NCI-H187 (cell line): ENCODE results near the gene RIMBP2.

Source experiments
- DNase-seq, 2 experiments: peaks; one replicate each; lab custom pipeline; 2025; lab: John Stamatoyannopoulos, UW

Gene RIMBP2

GRCh38 chr12:130737731-130738130 is 21.6 kb upstream of the RIMBP2 start:
- no peak for DNase-seq

- no peak for DNase-seq
These were observed 13.2 kb upstream of the RIMBP2 start for GRCh38 chr12:130729344-130729743.

DNA sequence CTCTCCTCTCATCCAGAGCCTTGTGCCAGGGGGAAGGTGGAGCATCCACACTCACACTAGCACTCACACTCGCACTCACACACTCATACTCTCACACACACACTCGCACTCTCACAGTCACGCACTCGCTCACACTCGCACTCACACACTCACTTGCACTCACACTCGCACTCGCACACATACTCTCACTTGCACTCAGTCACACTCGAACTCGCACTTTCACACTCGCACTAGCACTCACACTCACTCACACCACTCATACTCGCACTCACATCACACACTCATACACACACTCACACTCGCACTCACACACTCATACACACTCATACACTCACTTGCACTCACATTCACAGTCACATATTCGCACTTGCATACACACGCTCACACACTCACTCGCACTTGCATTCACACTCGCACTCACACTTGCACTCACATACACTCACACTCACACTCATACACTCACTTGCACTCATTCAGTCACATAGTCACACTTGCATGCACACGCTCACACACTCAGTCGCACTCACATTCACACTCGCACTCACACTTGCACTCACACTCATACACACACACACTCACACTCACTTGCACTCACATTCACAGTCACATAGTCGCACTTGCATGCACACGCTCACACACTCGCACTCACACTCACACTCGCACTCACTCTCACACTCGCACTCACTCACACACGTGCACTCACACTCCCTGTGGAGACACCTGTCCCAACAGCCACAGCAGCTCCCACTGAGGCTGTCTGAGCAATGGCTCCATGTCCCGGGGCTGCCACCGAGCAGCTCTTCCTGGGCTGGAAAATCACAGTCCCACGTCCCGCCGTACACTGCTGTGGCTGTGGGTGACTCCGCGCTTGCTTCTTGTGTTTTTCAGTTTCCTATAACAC is 12.3 kb upstream of the RIMBP2 start:
- DNase-seq: no peak

DNA sequence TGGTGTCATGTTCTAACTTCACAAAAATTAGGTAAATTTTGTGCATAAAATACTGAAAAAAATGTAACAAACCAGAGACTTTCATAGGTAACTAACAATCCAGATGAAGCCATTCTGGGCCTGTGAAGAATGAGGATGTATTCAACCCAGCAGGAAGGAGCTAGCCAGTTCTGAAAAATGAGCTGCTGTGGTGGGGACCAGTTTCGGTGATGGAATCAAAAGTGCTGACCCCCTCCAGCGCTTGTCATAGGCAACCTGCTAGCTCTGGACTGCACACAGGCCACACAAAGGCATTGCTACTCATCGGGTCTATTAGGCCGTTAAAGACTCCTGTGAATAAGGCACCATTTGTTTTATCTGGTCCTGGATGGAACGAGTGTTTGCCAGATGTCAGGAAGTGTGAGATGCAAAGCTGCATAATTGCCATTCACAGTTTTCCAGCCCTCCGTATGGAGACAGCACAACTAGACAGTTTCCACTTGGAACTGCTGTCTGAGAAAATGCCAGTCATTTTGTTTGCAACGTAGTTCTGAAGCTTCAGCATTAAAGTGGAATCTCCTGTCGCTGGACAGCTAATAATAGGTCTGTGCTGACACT is 3.3 kb upstream of the RIMBP2 start:
- no peak for DNase-seq

DNA sequence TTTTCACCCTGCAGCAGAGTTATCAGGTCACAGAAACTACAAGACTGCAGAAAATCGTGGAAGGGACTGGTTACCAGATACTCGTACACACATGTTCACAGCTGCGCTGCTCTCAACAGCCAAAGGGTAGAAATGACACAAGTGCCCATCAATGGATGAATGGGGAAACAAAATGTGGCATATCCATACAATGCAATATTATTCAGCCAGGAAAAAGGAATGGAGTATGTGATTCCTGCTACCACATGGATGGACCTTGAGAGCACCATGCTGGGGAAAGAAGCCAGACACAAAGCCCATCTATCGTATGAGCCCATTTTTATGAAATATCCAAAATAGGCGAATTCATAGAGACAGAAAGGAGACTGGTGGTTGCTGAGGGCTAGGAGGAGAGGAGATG is 1.7 kb upstream of the RIMBP2 start:
- no peak for DNase-seq

DNA sequence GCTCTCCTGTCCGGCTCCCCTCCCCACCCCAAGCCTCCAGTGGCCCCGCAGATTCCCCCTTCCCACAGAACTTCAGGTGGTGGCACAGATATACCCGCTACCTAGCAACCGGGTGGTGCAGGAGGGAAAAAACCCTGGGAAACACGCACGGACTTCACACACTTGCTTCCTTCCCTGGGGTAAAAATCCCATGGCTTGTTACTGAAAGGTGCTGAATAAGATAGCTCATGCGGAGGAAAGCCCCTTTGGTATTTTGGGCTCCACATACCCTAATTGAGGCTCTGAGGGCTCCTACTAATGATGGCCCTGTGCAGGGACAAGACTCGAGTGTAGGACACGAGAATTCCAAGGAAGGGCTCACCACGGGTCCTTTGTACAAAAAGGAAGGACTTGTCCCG is 869 bp upstream of the RIMBP2 start:
- DNase-seq: no peak

DNA sequence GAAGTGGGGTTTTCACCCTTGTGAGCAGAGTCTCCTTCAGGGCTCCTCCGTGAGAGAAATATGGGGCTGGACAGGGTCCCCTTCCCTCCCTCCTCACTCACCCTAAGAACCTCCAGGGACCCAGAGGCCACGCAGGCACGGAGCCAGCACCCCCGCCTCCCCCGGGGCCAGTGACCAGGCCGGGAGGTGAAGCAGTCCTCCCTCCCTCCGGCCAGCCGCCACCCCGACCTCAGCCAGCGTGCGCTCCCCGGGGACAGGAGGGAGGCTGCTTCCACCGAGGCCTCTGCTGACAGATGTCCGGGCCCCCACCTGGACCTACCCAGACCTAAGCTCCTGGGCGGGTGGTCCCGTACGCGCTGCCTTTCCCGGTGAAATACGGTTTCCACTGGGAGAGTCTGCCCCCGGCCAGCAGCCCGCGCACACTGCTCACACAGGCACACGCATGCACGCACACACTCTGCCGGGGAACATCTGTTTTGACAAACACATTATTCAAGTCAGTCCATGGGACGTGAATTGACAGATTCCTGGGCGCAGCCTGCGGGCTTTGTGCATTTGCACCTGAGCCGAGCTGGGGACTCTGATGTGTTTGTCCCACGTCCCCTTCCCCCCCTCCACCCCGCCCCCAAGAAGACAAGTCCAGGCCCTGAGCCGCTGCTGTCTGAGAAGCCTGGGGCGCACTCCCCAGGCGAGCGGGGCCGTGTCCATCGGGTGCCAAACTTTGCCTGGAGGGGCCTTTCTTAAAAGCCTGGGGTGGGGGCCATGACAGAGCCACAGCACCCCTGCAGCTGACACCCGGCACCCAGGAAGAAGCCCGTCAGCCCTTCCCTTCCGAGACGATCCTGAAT is 725 bp downstream of the RIMBP2 start:
- DNase-seq: peak in 1 of 2 experiments; percentile 23

- DNase-seq: no peak
These were observed 1.4 kb downstream of the RIMBP2 start for GRCh38 chr12:130714591-130715149.

DNA sequence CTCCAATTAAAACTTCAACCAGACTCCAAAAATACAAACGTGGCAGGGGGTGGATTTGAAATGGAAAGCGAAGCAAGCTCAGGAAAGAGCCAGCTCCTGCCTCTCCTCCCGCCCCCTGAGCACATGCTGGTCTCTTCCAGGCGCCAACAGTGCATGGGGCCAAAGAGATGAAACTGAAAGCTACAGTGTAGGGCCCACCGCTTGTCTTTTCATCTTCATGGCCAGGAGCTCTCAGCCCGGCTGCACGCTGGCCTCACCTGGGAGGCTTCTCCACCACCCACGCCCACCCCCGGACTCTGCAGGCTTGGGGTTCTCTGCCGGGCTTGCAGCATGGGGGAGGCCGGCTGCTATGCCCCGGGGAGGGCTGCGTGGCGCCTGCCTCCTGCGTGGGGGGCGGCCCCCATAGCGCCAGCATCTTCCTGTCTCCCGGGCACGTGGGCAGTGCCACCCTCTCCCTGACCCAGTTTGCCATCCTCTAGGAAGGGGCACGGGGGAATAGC is 2.0 kb downstream of the RIMBP2 start:
- peak in 1 of 2 experiments; percentile 29 for DNase-seq

DNA sequence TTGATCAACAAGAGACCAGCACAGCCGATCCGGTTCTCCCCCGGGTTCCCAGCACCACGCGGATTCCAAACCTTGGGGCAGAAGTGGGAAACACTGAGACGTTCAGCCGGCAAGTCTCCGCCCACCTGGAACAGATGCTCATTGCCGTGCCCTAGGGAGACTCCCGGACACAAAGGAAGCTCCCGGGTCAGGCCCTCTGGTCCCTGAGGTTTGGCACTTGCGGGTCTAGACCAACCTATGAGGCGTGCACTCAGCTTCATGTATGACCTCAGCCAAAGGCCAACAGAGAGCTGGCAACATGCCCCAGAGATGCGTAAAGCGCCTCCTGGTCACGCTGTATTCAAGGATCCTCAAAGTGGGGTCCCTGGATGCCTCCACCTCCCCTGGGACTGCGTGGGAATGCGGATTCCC is 2.5 kb downstream of the RIMBP2 start:
- no peak for DNase-seq

DNA sequence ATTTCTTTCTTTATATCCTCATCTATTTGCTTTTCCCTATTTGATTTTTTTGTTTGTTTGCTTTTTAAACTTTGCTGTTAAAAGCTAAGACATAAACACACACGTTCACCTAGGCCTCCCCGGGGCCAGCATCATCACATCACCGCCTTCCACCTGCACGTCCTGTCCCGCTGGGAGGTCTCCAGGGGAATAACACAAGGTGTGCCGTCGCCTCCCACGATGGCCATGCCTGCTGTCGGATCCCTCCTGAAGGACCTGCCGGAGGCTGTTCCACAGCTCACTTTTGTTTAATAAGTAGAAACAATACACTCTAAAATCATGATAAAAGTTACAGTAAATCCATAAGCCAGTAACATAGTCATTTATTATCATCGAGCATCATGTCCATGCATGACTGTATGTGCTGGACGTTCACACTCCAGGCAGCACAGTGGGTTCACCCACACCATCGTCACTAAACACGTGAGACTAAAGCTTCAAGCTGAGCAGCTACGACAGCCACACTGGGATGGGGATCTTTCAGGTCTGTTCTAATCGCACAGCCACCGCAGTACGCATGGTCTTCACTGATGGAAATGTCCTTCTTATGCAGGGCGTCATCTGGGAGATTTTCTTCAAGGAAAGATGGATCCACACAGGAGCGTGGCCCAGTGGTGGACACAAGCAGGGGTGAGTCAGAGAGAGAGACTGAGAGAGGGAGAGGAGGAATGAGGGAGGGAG is 3.6 kb downstream of the RIMBP2 start:
- DNase-seq: no peak

- peak; percentile 41 to 66 for DNase-seq
These were observed 4.3 kb downstream of the RIMBP2 start for GRCh38 chr12:130711756-130712155.

DNA sequence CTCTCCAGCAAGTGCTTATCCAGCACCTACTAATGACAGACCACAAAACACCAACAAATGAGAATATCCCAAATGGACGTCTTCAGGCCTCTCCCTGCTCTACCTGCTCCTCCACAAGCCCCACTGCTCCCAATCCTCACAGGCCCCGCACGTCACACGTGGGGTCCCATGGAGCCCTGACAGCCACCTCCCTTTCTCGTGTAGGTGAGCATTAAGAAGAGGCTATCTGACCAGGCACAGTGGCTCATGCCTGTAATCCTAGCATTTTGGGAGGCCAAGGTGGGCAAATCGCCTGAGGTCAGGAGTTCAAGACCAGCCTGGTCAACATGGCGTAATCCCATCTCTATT is 5.4 kb downstream of the RIMBP2 start:
- DNase-seq: no peak

DNA sequence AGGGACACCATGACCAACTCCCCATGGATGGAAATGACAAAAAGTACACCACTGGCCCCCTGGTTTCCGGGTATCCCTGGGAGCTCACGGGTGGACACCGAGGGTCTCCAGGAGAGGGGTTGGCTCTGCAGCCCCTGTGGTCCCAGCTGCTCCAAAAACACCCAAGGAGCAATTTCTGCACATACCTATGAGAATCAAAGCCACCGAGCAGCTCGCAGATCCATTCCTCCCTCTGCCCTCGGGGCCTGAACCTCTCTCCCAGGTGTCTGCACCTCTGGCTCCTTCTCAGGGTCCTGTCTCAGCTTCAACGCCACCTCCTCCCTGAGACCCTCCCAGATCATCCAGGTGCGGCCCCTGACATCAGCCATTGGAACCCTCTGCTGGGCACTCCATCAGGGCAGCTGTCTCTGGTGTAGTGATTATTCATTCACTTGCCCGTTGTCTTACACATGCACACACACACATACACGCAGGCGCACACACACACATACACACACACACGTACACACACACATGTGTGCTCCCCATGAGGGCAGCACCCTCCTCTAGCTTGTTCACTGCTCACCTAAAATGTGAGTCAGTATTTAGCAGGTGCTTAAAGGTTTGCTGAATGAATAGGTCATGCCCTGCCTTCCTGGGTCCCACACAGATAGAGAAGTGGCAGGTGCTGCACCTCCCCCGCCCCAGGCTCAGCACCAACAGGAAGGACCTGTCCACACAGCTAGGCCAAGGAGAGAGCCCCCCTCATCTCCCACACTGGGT is 5.9 kb downstream of the RIMBP2 start:
- no peak for DNase-seq

DNA sequence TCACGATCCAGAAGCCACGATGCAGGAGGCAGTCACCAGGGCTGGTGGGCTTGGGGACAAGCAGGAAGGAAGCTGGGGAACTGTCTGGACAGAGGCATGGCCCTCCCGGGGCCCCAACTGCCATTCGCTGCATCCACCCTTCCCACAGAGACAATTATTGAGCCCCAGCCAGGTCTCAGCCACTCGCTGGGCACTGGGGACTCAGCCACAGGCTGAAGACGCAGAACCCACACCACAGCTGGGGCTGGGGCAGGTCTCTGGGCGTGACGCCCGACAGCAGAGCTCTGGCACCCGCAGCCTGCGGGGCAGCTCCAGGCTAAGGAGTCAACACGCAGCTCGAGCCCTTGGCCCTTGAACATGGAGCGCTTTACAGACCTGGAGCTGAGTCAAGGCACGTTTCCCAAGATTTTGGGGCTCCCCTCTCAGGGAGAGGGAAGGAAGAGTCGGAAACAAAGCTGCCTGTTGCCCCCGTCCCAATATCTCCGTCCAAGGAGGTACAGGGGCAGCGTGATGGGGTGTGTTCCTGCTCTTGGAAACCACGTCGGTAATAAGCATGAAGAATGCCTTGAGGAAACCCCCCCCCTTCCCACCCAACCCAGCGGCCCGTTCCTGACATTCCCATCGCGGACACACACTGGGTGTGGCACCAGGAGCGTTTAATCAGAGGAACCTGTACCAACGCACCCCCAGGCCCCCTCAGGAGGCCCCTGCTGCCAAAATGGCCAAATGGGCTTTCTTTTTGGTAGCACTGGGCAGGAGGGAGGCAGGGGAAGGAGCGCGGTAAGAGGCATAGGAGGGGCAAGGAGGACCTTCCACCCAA is 6.7 kb downstream of the RIMBP2 start:
- DNase-seq: no peak

DNA sequence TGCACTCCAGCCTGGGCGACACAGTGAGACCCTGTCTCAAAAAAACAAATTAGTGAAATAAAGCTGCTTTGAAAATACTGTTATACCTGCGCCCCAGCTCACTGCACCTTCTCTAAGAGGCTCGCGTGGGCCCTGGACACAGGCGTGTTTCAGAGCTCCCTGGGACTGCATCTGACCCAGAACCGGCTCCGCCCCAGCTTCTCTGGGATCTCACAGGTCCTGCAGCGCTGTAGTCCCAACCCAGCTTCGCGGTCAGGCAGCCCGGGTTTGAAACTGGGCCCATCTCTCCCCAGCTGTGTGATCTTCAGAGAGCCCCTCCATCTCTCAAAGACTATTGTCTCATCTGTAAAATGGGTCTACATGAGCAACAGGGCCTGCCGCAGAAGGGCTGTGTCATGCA is 7.5 kb downstream of the RIMBP2 start:
- no peak for DNase-seq

DNA sequence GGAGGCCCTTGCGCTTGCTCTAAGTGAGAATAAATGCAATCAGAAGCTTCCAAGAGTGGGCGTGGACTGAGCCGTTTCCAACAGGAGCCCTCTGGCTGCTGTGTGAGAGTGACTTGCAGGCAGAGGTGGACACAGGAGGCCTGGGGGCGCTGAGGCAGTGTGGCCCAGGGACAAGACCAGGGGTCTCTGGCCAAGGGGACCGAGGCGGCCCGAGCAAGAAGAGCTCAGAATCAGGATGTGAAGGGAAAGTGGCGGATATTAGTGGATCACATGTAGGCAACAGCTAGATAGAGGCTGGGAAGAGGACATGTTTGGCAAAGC is 8.6 kb downstream of the RIMBP2 start:
- DNase-seq: no peak

DNA sequence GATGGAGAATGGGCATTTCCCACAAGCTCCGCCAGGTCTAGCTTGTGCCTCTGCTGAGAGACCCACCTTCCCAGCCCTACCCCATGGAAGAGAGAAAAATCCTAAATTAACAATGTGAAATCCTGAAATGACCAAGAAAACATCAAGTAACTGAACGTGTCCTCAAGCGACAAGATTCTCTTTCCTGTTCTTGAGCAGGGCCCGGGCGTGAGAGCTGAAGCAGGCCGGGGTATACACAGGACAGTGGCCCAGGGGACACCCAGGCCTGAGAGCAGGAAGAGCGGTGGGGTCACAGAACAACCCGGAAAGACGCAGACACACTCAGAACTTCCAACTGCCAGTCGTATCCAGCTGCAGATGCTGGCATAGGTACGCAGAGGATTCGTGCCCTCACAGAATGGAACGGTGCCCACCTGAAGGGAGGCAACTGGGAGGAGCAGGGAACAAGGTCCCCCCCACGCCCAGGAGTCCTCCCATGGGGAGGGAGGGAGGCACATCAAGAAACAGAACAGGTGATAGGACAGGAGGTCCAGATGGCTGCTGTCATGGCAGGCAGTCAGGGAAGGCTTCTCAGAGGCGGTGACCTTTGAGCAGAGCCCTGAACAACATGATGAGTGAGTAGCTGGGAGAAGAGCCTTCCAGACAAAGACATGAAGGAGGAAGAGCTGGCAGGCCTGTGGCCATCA is 9.1 kb downstream of the RIMBP2 start:
- DNase-seq: no peak

DNA sequence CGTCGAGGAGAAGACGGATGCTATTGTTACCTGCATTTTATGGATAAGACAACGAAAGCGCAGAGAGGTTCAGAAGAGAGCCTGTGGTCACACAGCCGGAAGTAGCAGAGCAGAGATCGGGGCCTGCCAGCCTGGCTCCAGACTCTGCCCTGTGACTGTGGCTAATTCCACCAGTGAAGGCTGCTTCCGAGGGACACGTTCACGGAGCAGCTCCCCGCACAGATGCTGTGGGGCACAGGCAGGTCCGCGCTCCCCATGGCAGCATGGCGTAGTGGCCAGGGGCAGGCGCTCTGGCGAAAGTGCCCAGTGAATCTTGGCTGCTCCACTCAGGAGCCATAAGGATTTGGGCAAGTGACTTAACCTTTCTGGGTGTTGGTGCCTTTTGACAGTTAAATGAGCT is 9.8 kb downstream of the RIMBP2 start:
- DNase-seq: no peak
